ENCODE results near the gene OGFOD3. TPM values are rescaled to one million over a fixed set of nuclear protein-coding genes. Genes with fewer than 3 reads are reported as not detected.
"Not testable (repeated sequence)": the region's sequence is repeated elsewhere in the genome, so short reads cannot be mapped to it uniquely, and the experiment has no call there.

The OGFOD3 gene
- total RNA-seq, 2 experiments from 2014 or later: 12.9 to 13.7 TPM

DNA sequence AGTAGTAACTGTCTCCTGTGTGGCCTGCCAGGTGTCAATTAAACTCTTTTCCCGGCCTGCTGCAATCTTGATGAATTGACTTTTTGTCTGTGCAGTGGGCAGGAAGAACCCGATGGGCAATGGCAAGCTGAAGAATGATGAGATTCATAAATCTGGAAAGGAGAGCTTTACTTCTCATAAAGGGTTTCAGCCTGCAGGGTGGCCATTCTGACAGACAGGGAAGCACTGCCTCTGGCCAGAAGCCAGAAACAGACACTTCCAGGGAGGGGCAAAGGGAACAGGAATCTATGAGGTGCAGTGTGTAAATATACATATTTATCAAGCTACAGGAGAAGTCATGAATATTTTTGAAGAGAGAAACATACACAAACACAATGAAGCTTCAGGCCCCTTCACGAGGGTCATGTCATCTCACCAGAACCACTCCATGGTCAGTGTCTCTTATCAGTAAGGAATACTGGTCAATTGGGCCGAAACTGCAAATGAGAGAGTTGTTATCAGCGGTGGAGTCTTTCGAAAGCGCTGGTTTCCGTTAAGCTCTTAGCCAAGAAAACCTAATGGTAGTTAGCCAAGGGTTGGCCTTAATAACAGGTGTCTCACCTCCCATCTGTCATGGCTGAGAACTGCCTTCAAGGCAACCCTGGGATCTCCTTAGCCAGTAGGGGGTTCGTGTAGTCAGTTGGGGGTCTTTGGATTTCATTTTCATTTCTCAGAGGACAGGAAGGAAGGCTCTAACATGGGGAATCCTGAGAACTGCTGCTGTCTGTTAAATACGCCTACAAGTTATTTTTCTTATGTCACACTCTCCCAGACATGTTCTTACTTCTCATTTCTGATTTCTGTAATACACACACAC is 38.9 kb upstream of the OGFOD3 start:
- ATAC-seq (ENCODE audit: poor library complexity): no peak
- H3K4me3 ChIP-seq (ENCODE audit: low read length): peak overlapping the region; percentile 89
- TF ChIP-seq, protein P1, sequence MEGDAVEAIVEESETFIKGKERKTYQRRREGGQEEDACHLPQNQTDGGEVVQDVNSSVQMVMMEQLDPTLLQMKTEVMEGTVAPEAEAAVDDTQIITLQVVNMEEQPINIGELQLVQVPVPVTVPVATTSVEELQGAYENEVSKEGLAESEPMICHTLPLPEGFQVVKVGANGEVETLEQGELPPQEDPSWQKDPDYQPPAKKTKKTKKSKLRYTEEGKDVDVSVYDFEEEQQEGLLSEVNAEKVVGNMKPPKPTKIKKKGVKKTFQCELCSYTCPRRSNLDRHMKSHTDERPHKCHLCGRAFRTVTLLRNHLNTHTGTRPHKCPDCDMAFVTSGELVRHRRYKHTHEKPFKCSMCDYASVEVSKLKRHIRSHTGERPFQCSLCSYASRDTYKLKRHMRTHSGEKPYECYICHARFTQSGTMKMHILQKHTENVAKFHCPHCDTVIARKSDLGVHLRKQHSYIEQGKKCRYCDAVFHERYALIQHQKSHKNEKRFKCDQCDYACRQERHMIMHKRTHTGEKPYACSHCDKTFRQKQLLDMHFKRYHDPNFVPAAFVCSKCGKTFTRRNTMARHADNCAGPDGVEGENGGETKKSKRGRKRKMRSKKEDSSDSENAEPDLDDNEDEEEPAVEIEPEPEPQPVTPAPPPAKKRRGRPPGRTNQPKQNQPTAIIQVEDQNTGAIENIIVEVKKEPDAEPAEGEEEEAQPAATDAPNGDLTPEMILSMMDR (IDR thresholded peaks at IDR 0.05): no peak

DNA sequence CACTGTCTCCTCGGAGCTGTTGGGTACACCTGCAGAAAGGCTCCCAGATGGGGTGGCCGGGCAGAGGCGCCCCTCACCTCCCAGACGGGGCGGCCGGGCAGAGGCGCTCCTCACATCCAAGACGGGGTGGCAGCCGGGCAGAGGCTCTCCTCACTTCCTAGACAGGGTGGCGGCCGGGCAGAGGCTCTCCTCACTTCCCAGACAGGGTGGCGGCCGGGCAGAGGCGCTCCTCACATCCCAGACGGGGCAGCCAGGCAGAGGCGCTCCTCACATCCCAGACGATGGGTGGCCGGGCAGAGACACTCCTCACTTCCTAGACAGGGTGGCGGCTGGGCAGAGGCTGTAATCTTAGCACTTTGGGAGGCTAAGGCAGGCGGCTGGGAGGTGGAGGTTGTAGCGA is 35.3 kb upstream of the OGFOD3 start:
- POLR2A ChIA-PET; H3K27me3 Mint-ChIP-seq; ATAC-seq (ENCODE audit: poor library complexity); H3K4me3 Mint-ChIP-seq; H3K4me3 ChIP-seq (ENCODE audit: low read length); H3K27ac ChIP-seq (ENCODE audit: low read depth in 1 of 2, low read length in 2 of 2); H3K9me3 ChIP-seq (ENCODE audit: control insufficient read depth in 1 of 2, insufficient read depth in 1 of 2, low read length in 2 of 2); H3K27me3 ChIP-seq (ENCODE audit: control insufficient read depth in 1 of 2, insufficient read depth in 2 of 2, low read length in 2 of 2); H3K36me3 ChIP-seq (ENCODE audit: insufficient read depth, low read length); H3K27ac Mint-ChIP-seq; CTCF ChIA-PET; DNase-seq; H3K9me3 Mint-ChIP-seq: not testable (repeated sequence)
- H3K4me1 ChIP-seq (ENCODE audit: insufficient read depth, low read length): peaks cover 40% of the 10 kb centered on the region
- intact Hi-C loops (cut with DNase I, micrococcal nuclease): loop anchor here (5.0 kb wide), 2 partner anchors 36 to 194 kb away; partner anchors contain the start of genes HEXD (in 1 of the 2), OGFOD3 (in 1 of the 2) and WDR45B (in 1 of the 2)
- Mint-ChIP-seq H3K36me3 (ENCODE audit: low read depth) (peaks cover 26% of the 10 kb centered on the region), H3K4me1 (ENCODE audit: low read depth) (peaks cover 48% of the 10 kb centered on the region)

More for the DNA sequence above, 38.9 kb upstream of the OGFOD3 start:
- POLR2A ChIA-PET: interaction anchor here (0.9 to 2.1 kb wide), 8 partner anchors 8 to 163 kb away, joined by 3 to 37 read pairs (median 5); partner anchors contain the start of gene FOXK2
- peak in 1 of 14 experiments; percentile 33 for DNase-seq
- Mint-ChIP-seq H3K4me3 (peak overlapping the region; percentile 85), H3K27me3 (no peaks in the 10 kb centered on the region), H3K27ac (peak overlapping the region; percentile 99), H3K36me3 (ENCODE audit: low read depth) (peaks cover 34% of the 10 kb centered on the region), H3K9me3 (no peaks in the 10 kb centered on the region), H3K4me1 (ENCODE audit: low read depth) (peaks cover 36% of the 10 kb centered on the region)
- Histone ChIP-seq H3K9me3 (ENCODE audit: control insufficient read depth in 1 of 2, insufficient read depth in 1 of 2, low read length in 2 of 2) (no peaks in the 10 kb centered on the region), H3K4me1 (ENCODE audit: insufficient read depth, low read length) (peaks cover 34% of the 10 kb centered on the region), H3K27me3 (ENCODE audit: control insufficient read depth in 1 of 2, insufficient read depth in 2 of 2, low read length in 2 of 2) (no peaks in the 10 kb centered on the region), H3K27ac (ENCODE audit: low read depth in 1 of 2, low read length in 2 of 2) (peak overlapping the region; percentile 95 to 99), H3K36me3 (ENCODE audit: insufficient read depth, low read length) (peaks cover 24% of the 10 kb centered on the region)
- CTCF ChIA-PET: no interaction called here
- intact Hi-C loops (cut with DNase I, micrococcal nuclease): loop anchor here in 1 of 2 experiments (5.0 kb wide), 1 partner anchor 585 kb away; the partner anchor contains the start of gene ARHGDIA

DNA sequence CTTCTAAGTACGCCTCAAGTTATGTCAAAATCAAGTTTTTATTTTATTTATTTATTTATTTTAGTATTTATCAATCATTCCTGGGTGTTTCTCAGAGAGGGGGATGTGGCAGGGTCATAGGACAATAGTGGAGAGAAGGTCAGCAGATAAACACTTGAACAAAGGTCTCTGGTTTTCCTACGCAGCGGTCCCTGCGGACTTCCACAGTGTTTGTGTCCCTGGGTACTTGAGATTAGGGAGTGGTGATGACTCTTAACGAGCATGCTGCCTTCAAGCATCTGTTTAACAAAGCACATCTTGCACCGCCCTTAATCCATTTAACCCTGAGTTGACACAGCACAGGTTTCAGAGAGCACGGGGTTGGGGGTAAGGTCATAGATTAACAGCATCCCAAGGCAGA is 34.8 kb upstream of the OGFOD3 start:
- ATAC-seq (ENCODE audit: poor library complexity); DNase-seq; H3K27ac Mint-ChIP-seq; H3K9me3 ChIP-seq (ENCODE audit: control insufficient read depth in 1 of 2, insufficient read depth in 1 of 2, low read length in 2 of 2); POLR2A ChIA-PET; H3K27ac ChIP-seq (ENCODE audit: low read depth in 1 of 2, low read length in 2 of 2); H3K27me3 Mint-ChIP-seq; CTCF ChIA-PET; H3K36me3 ChIP-seq (ENCODE audit: insufficient read depth, low read length); H3K9me3 Mint-ChIP-seq; H3K4me3 ChIP-seq (ENCODE audit: low read length); H3K27me3 ChIP-seq (ENCODE audit: control insufficient read depth in 1 of 2, insufficient read depth in 2 of 2, low read length in 2 of 2): not testable (repeated sequence)
- peaks cover 26% of the 10 kb centered on the region for H3K36me3 Mint-ChIP-seq (ENCODE audit: low read depth)
- peak overlapping the region; percentile 45 for H3K4me3 Mint-ChIP-seq
- peaks cover 42% of the 10 kb centered on the region for H3K4me1 ChIP-seq (ENCODE audit: insufficient read depth, low read length)
- peaks cover 48% of the 10 kb centered on the region for H3K4me1 Mint-ChIP-seq (ENCODE audit: low read depth)
- intact Hi-C loops (cut with DNase I, micrococcal nuclease): loop anchor here (5.0 kb wide), 2 partner anchors 36 to 194 kb away; partner anchors contain the start of genes HEXD (in 1 of the 2), OGFOD3 (in 1 of the 2) and WDR45B (in 1 of the 2)

DNA sequence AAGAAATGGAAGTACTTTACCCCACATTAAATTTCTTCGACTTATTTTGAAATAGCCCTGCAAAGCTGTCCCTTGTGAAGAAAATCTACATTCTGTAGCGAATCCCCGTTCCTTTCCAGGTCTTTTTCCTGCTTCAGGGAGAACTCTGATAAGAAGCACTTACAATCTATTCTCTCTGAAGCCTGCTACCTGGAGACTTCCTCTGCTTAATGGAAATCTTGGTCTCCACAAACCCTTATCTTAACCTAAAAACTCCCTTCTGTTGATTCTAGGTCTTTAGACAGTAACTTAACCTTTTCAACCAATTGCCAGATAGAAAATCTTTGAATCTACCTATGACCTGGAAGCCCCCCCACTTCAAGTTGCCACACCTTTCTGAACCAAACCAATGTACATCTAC is 33.8 kb upstream of the OGFOD3 start:
- ChIA-PET CTCF (no interaction called here), POLR2A (no interaction called here)
- no peaks in the 10 kb centered on the region for H3K9me3 Mint-ChIP-seq
- ATAC-seq (ENCODE audit: poor library complexity) (no peak), DNase-seq (no peak)
- Histone ChIP-seq H3K9me3 (ENCODE audit: control insufficient read depth in 1 of 2, insufficient read depth in 1 of 2, low read length in 2 of 2) (no peaks in the 10 kb centered on the region), H3K27me3 (ENCODE audit: control insufficient read depth in 1 of 2, insufficient read depth in 2 of 2, low read length in 2 of 2) (no peaks in the 10 kb centered on the region), H3K27ac (ENCODE audit: low read depth in 1 of 2, low read length in 2 of 2) (no peak overlapping the region), H3K4me1 (ENCODE audit: insufficient read depth, low read length) (peaks cover 40% of the 10 kb centered on the region), H3K4me3 (ENCODE audit: low read length) (no peak overlapping the region), H3K36me3 (ENCODE audit: insufficient read depth, low read length) (peaks cover 9% of the 10 kb centered on the region)
- no peaks in the 10 kb centered on the region for H3K27me3 Mint-ChIP-seq
- H3K4me3 Mint-ChIP-seq: peak overlapping the region; percentile 97
- TF ChIP-seq, protein P1 (IDR thresholded peaks at IDR 0.05): no peak
- peaks cover 23% of the 10 kb centered on the region for H3K36me3 Mint-ChIP-seq (ENCODE audit: low read depth)
- peaks cover 46% of the 10 kb centered on the region for H3K4me1 Mint-ChIP-seq (ENCODE audit: low read depth)
- intact Hi-C loops (cut with DNase I, micrococcal nuclease): loop anchor here (5.0 kb wide), 2 partner anchors 35 to 195 kb away; partner anchors contain the start of genes HEXD (in 1 of the 2), OGFOD3 (in 1 of the 2) and WDR45B (in 1 of the 2)
- H3K27ac Mint-ChIP-seq: peak overlapping the region; percentile 97
